HG03064 (cell line): ENCODE data around the gene MAP3K6.

Experiments used
- ATAC-seq: cut with Tn5 transposase; IDR thresholded peaks from one replicate; pipeline ENCODE4 v1.9.1; 2021; ENCODE audit warnings: low read depth; ENCODE audit not compliant: unreplicated experiment

Gene MAP3K6

DNA sequence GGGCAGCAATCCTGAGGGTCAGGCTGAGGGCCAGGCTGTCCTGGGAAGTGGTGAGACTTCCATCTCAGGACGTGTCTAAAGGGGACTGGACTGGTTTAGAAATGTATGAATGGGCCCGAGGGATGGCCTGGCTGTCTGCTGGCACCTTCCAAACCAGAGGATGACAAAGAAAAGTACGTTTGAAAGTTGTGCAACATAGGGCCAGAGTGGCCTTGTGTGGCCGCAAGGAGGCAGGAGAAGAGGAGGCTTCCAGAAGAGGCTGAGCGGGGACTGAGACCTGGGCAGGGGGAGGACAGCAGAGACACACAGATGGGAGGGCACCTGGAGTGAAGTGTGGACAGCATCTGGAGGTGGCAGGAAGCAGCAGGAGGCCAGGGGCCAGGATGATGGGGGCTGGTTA lies 27.5 kb downstream of the MAP3K6 start:
- ATAC-seq, result no peak

DNA sequence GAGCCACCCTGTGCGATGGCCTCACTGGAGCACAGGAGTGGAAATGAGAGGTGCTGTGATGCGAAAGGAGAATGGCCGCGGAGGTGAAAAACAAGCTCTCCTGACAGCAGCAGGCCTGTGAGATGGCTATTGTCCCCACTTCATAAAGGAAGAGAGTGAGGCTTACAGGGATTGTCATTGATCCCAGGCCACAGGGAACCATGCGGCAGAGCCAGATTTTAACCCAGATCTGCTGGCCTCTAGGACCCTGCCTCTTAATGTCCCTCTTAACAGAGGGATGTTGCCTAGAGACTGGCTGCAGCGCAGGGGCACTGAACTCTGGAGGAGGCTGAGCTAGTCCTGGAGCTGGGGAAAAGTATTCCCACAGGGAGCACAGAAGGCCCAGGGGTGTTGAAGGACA lies 28.0 kb downstream of the MAP3K6 start:
- ATAC-seq, result no peak

DNA sequence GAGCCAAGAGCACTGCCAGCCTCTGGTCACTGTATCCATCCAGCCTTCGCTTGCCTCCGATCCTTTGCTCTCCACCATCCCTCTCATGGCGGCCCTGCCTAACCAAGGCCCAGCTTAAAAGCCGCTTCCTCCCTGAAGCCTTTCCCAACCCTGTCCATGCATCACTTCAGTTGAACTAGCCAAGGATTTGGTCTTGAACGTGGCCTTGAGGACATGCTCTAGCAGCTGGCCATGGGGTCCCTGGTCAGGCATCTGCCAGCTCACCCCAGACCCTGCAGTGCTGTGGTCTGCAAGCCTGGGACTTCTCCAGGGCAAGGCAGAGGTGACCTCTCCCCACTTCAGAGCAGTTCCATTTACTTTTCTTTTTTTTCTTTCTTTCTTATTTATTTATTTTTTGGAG lies 30.0 kb downstream of the MAP3K6 start:
- no peak for ATAC-seq

DNA sequence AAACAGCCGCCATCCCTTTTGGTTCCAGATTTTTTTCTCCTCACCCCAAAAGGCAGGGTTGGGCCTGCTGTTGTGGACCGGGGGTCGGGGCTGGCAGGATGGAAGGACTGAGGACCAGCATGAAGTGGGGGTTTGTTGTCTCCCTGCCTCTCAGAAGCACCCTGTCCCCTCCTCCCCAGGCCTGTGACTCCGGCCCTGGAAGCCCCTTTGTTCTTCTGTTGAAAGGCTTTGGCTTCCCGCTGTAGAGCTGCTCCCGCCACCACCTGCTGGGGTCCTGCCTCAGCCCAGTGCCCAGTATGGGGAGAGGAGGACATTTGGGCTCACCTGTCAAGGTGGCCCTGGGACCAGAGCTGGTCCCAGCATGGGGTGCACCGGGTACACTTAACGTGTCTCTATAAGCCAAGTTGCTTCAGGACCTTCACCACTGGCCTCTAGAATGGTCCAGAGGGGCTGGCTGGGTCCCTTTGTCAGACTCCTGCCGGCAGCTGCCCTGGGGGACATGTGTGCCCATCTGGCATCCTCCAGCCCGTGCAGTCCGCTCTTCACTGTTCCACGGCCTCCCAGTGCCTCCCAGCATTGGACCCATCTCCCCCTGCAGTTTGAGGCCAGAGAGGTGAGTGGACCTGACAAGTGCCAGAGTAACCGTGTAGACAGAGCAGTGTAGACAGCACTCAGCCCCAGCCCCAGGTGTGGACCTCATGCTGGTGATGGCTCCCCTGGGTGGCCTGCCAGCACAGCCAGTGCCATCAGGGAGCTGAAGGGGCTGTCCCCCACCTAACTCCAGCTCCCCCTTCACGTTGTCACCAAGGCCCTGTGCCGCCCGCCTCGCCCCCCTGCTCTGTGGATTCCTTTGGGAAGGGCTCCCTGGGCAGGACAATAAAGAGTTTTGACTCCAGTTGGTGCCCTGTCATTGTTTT lies 31.0 kb downstream of the MAP3K6 start:
- ATAC-seq, result no peak

DNA sequence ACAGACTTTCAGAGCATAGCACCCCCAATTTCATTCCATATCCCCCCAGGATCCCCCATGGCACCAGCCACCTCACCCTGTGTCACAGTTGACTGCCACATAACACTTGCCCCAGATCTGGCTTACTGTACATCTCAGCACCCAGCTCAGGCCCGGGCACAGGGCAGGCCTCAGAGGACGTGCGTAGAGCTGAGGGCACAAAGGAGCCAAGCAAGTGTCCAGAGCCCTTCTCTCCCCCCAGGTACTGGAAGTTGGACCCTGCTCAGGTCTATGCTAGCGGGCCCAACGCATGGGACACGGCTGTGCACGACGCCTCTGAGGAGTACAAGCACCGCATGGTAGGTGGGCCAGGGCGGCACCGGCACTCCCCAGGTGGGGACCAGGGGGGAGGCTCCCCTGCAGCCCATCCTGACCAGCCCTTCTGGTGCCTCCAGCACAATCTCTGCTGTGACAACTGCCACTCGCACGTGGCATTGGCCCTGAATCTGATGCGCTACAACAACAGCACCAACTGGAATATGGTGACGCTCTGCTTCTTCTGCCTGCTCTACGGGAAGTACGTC lies 33.0 kb downstream of the MAP3K6 start:
- no peak for ATAC-seq

DNA sequence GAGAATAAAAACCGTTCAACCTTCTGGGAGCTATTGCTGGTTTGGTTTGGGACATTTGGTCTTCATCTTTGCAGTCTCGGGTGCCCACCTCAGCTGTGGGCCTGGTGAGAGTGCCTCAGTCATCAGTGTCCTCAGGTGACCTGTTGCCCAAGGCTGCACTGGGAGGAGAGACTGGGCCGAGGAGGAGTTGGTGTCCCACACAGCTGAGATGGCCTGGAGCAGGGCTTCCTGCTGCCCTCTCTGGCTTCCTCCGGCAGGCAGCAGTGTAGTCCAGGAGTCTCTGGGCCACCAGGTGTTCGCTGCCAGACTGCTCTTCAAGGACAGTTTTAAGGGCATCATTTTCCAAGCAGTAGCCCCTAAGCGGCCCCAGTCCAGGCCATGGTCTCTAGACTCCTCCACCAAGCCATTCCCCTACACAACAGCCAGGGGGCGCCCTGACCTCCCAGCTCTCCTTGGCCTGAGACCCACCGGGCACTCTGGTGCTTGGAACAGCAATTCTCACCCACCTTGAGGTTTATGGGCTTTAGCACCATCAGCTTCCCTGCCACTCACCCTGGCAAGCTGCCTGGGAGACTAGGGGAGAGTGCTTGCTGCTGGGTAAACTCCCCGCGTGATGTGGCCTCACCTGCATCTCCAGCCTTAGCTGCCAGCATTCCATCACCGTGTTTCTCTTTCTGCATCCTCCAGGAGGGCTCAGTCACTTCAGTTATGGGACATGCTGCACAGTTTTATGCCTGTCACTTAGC lies 34.1 kb downstream of the MAP3K6 start:
- ATAC-seq, result no peak

DNA sequence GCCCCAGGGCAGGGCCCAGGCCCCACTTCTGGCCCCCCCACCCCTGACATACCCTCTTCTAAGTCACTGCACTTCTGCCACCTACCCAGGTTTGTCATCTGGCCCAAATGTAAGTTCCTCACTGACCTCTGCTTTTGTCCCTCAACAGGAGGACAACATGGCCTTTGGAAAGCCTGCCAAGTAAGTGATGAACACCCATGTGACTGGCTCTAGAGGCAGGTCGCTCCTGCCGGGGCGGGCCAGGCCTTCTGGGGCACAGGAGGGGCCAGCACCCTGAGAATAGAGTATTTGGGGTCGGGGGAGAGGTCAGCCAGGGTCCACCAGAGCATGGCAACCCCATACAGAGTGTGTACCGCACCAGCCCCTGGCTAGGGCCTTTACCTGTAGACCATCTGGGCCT lies 34.8 kb downstream of the MAP3K6 start:
- no peak for ATAC-seq

DNA sequence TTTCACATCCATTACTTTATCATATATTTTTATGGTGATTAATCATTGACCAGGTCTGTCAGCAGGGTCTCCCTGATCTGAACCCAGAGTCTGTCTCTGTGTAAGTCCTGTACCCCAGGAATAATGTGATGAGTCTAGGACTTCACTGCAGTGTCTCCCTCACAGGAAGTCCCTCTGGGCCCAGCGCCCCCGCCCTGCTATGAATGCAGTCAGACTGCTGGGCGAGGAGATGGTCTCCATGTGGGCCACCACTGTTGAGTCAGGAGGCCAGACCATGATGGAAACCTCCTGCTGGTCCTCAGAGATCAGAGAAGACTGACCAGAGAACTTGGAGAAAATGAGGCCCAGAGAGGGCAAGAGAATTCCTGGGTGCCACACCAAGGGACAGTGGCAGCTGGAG lies 35.3 kb downstream of the MAP3K6 start:
- no peak for ATAC-seq

DNA sequence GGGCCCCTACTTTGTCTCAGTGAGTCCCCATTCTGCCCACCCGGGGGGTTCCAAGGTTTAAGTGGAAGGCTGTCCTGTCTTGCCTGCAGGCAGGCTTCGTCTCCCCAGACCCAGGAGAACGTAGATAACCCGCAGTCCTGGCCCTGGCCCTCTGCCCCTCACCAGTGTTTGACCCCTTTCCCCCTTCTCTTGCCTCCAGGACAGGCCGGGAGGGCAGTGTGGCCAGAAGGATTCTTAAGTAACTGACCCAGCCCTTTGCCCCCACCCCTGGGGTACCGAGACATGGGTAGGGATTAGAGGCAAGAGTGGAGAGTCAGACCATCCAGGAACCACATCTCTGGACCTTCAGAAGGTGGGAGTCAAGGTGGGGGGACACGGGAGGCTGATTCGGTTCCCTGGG lies 36.0 kb downstream of the MAP3K6 start:
- ATAC-seq, result no peak

DNA sequence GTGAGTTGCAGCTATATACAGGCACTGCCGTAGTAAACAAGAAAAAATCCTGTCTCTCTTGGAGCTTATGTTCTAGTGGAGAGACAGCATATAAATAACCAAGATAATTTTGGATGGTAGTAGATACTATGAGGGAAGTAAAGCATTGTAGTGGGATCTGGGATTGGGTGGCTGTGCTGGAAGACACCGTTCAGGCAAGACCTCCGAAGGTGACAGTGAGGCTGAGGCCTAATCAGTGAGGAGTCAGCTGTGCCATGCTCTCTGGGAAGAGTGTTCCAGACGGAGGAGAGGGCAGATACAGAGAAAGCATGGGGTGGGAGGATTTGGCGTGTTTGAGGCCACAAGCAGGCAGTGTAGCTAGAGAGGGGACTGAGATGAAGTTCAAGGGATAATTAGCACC lies 38.8 kb downstream of the MAP3K6 start:
- ATAC-seq, result no peak

DNA sequence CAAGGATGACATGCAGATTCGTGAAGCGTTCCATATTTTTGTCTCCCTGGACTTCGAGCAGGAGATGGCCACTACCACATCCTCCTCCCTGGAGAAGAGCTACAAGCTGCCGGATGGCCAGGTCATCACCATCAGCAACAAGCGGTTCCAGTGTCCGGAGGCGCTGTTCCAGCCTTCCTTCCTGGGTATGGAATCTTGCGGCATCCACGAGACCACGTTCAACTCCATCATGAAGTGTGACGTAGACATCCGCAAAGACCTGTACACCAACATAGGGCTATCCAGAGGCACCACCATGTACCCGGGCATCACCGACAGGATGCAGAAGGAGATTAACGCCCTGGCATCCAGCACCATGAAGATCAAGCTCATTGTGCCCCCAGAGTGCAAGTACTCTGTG lies 41.5 kb downstream of the MAP3K6 start:
- ATAC-seq, result no peak

DNA sequence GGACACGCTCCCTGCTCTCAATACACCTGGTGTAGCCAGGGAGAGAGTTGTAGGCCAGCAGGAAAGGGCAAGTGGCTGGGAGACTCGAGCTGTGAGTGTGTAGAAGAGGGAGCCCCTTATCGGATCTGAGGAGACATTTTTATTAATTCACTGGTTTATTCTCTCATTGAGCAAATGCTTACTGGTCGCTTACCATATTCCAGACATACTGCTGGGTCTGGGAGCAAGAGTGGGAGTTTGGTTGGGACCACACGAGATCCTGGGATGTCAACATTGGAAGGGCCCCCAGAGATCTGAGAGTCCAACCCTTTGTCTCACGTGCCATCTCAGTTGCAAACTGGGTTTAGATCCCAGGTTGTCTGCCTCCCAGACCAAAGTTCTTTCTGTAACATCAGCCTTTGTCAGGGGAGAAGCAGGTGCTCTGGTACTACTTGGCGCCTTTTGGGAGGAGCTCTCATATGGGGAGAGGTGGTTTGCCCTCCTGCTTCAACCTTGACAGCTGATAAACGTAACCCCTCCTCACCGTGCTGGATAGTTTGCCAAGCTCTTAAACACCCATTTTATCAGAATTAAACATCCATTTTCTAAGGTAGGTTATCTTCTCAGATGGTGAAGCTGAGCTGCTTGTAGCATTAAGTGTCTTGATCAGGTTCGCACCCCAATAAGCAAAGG lies 44.1 kb downstream of the MAP3K6 start:
- ATAC-seq, result no peak

DNA sequence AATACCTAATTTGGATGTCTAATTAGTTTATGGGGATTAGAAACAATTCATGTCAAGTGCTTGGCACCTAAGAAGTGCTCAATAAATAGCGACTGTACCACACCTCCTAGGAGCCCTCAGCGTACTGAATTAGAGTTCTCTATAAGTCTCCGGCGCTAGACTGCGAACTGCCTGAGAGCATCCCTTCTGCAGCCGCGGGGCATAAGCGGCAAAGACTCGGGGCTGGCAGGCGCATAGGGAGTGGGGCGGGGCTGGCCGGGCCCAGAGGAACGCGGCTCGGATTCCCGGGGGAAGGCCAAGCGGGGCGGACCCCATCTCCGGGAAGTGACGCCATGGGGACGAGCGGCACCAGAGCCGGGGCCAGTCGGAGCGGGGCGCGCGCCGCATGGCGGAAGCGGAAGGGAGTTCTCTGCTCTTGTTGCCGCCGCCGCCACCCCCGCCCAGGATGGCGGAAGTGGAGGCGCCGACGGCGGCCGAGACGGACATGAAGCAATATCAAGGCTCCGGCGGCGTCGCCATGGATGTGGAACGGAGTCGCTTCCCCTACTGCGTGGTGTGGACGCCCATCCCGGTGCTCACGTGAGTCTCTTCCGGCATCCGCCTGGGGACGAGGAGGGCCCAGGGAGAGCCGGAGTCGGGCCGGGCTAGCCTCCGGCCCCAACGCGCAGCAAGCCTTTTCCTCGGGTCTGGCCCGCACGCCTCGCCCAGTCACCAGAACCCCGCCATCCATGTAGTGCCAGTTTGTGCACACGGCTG lies 44.8 kb downstream of the MAP3K6 start, which contains the start of gene TMEM222:
TMEM222 (plus strand) TSS at position 351 of the 756 bp plus-strand sequence; CDS start at position 386, 35 bp downstream.
- ATAC-seq, result peak; percentile 79

DNA sequence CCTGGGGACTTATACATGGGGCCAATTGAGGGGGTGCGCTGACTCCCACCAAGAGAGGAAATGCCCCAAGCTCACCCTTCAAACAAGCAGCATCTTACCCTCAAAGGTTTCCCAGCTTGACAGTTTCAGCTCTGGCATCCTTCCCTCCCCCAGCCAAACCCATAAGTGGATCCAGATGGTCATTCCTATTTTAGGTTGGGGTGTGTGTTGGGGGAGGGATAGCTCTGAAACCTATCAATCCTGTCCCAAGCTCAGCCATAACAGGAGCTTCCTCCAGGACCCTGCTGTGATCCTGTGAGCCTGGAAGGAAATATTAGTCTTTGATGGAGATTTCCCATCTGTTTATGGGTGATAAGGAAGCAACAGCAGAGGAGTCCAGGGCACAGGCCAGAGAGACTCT lies 48.2 kb downstream of the MAP3K6 start:
- ATAC-seq, result no peak

DNA sequence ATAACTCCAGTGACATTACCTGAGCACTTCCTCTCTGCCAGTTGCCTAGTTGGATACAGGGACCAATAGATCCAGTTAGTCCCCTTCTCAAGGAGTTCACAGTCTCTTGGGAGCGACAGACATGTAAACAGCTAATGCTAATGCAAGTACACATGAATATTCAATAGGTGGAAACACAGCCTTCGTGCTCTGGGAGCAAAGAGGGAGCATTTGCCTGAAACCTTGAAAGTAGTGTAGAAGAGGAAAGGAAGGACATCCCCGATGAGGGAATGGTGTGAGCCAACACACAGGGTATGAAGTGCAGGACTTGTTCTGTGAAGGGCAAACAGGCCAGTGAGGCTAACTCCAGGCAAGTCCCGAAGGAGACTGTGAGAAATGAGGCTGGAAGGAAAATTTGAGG lies 48.6 kb downstream of the MAP3K6 start:
- ATAC-seq, result no peak

DNA sequence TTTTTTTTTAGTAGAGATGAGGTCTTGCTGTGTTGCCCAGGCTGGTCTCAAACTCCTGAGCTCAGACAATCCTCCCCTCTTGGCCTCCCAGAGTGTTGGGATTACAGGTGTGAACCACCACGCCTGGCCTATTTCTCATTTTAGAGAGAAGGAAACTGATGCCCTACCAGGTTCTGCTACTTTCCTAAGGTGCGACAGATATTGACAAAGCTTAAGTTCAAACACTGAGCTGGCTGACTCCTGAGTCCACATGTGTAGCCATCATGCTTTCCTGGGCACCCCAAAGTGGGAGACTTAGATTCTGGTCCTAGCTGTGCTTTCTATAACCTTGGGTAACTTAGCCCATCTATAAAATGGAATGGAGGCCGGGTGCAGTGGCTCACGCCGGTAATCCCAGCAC lies 49.9 kb downstream of the MAP3K6 start:
- ATAC-seq, result no peak

DNA sequence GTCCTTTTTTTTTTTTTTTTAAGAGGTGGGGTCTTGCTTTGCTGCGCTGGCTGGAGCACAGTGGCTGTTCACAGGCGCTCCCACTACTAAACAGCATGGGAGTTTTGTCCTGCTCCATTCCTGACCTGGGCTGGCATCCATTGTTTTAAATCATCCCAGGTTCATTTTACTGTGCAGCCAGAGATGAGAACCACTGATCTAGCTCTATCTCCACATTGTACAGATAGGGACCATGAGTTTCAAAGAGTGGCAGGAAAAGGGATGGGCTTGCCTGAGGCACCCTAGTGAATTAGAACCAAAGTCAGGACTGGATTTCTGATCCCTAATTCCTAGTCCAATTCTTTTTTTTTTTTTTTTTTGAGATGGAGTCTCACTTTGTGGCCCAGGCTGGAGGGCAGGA lies 52.0 kb downstream of the MAP3K6 start:
- ATAC-seq, result no peak

DNA sequence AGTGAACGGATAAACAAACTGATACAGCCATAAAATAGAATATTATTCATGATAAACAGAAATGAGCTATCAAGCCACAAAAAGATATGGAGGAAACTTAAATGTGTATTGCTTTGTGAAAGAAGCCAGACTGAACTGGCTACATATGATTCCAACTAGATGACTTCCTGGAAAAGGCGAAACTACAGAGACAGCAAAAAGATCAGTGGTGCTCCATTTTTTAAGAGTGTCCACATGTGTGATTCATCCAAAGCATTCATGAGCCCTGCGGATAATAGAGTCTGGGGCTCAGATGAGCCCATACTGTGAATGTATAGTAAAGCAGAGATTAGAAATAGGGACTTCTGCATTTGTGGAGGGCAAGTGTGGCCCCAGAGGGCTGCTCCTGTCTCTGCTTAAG lies 52.6 kb downstream of the MAP3K6 start:
- ATAC-seq, result no peak

DNA sequence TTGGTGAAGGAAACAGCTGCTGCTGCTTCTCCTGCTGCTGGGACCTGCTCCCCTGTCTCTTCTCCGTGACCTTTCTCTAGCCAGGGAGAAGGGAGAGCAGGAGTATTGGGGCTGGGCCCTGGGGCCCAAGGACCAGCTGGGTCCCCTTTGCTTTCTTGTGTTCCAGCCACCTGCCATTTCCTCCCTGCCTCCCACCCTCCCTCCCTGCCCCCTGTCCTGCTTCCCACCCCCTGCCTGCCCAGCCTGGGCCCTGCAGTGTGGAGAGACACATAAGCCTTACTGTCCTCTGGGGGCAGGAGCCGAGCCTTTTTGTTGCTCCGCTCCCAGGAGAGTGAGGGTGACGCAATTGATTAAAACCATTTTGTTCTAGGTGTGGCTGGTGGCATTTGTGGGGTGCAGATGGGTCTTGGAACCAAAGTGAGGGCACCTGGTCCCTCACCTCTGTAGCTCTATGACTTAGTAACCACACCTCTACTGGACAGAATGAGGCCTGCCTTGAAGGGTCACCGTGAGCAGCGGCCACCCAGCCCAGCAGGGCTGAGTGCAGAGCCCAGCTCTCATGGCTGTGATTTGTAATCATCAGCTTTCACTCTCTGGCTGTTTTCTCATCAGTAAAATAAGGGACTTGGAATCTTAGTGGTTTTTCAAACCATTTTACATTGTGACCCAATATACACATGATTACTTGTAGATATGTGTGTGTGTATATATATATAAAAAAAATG lies 58.7 kb downstream of the MAP3K6 start:
- ATAC-seq, result no peak
